ENCODE measurements around the gene KRTAP10-3. TPM values are rescaled to one million over a fixed set of nuclear protein-coding genes. Genes with fewer than 3 reads are reported as not detected.
"Not testable (repeated sequence)": the region's sequence is repeated elsewhere in the genome, so short reads cannot be mapped to it uniquely, and the experiment has no call there.

KRTAP10-3 gene
- total RNA-seq, 1 donor from 2014 or later = not detected

DNA sequence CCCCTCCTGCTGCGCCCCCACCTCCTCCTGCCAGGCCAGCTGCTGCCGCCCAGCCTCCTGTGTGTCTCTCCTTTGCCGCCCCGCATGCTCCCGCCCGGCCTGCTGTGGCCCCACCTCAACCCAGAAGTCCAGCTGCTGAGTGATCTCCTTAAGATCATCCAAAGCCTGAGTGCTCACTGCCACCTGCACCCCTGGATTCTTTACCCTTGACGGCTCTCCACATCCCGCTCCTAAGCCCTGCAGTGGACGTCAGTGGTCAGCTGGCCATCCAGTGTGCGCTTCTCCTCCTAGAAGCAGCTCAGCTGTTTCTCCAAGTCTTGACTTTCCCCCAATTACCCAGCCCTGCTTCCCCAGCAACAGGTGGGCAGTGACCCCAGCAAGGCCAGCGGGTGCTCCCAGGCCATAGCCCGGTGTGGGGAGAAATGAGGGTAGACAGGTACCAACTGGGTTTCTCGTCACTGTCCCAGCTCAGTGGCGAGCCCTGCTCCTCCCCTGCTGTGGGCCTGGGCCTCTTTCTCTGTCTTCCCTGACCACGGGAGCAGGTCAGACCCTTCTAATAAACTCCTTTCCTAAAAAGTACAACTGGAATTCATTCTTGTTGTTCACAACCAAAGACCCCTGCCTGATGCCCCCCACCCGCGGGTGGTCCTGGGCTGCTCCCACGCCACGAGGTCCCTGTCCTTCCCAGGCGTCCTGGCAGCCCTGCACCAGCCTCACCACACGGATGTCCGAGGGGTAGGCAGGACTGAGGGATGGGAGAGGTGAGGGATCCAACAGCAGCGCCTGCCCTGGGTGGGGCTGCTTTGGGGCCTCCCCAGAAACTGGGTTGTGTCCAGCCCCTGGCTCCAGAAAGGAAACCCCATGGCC is 43.2 kb upstream of the KRTAP10-3 start:
- no peaks in the 10 kb centered on the region for H3K36me3 ChIP-seq (ENCODE audit: control insufficient read depth, insufficient read depth, low read length)
- no peak for DNase-seq (ENCODE audit: low read depth)
- no peak for FAIRE-seq
- H3K4me3 ChIP-seq (ENCODE audit: low read depth, low read length) = no peak overlapping the region
- TF ChIP-seq, protein P1, sequence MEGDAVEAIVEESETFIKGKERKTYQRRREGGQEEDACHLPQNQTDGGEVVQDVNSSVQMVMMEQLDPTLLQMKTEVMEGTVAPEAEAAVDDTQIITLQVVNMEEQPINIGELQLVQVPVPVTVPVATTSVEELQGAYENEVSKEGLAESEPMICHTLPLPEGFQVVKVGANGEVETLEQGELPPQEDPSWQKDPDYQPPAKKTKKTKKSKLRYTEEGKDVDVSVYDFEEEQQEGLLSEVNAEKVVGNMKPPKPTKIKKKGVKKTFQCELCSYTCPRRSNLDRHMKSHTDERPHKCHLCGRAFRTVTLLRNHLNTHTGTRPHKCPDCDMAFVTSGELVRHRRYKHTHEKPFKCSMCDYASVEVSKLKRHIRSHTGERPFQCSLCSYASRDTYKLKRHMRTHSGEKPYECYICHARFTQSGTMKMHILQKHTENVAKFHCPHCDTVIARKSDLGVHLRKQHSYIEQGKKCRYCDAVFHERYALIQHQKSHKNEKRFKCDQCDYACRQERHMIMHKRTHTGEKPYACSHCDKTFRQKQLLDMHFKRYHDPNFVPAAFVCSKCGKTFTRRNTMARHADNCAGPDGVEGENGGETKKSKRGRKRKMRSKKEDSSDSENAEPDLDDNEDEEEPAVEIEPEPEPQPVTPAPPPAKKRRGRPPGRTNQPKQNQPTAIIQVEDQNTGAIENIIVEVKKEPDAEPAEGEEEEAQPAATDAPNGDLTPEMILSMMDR (IDR thresholded peaks at IDR 0.05; ENCODE audit: insufficient read depth, low read length, severe bottlenecking) = no peak
- no peaks in the 10 kb centered on the region for H3K27me3 ChIP-seq (ENCODE audit: control insufficient read depth, insufficient read depth, low read length)

DNA sequence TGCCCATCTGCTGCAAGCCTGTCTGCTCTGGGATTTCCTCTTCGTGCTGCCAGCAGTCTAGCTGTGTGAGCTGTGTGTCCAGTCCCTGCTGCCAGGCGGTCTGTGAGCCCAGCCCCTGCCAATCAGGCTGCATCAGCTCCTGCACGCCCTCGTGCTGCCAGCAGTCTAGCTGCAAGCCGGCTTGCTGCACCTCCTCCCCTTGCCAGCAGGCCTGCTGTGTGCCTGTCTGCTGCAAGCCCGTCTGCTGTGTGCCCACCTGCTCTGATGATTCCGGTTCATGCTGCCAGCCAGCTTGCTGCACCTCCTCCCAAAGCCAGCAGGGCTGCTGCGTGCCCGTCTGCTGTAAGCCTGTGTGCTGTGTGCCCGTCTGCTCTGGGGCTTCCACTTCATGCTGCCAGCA is 42.5 kb upstream of the KRTAP10-3 start:
- DNase-seq (ENCODE audit: low read depth); FAIRE-seq; H3K27me3 ChIP-seq (ENCODE audit: control insufficient read depth, insufficient read depth, low read length); H3K4me3 ChIP-seq (ENCODE audit: low read depth, low read length); H3K36me3 ChIP-seq (ENCODE audit: control insufficient read depth, insufficient read depth, low read length): not testable (repeated sequence)

DNA sequence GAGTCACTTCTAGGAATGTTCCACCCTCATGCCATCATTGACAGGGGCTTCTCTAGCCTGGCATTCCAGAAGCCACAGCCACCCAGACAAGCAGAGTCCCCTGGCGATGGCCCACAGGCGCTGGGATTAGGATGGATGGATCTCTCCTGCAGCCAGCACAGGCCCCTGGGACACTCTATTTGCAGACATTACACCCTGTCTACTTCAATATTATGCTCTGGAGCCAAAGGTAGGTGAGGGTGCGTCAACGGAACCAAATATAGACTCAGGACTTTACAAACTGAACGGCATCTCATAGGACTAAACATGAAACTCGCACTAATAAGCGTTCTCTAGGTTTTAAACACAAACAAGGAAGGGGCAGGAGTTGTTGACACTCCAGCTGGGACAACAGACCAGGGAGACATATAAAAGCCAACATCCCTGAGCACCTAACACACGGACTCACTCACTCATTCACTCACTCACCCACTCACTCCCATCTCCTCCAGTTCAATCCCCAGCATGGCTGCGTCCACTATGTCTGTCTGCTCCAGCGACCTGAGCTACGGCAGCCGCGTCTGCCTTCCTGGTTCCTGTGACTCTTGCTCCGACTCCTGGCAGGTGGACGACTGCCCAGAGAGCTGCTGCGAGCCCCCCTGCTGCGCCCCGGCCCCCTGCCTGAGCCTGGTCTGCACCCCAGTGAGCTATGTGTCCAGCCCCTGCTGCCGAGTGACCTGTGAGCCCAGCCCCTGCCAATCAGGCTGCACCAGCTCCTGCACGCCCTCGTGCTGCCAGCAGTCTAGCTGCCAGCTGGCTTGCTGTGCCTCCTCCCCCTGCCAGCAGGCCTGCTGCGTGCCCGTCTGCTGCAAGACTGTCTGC is 41.8 kb upstream of the KRTAP10-3 start, which contains the start of gene KRTAP10-7:
Gene KRTAP10-7, plus strand, starts transcription at position 480 of the 861 bp plus-strand sequence. Its CDS starts 25 bp downstream, at position 505.
- H3K36me3 ChIP-seq (ENCODE audit: control insufficient read depth, insufficient read depth, low read length); FAIRE-seq; H3K4me3 ChIP-seq (ENCODE audit: low read depth, low read length): not testable (repeated sequence)

DNA sequence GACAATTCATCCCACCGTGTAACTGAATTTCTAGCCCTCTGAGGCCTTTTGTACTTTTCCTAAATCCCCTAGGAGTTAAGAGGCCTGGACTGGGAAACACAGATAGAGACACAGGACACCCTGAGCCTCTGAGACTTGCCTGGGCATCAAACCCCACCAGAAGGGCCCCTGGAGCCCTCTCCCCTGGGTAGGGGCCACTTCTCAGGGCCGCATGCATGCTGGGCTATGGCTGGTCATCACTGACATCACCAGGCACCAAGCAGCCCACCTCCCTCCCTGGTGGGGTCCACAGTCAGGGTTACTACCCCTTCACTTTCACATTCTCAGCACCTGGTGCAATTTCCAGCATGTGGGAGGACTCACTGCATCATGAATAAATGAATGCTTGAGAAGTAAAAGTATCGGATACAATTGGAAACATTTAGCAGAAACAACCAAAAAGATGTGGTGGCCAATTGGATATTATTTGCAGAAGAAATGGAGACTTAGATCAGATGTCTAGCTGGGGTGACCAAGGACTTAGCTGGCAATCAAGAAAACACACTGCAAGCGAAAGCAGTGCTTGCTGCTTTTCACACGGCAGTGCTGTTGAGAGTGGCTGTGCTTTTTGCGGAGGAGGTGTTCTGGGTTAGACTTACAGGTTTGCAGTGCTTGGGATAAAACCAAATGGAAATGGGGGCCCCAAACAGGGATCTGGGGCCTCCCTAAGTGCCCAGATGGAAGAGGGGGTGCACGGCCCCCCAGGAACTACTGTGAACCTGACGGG is 40.9 kb upstream of the KRTAP10-3 start:
- H3K4me3 ChIP-seq (ENCODE audit: low read depth, low read length) = no peak overlapping the region
- no peaks in the 10 kb centered on the region for H3K36me3 ChIP-seq (ENCODE audit: control insufficient read depth, insufficient read depth, low read length)
- no peaks in the 10 kb centered on the region for H3K27me3 ChIP-seq (ENCODE audit: control insufficient read depth, insufficient read depth, low read length)
- TF ChIP-seq, protein P1 (IDR thresholded peaks at IDR 0.05; ENCODE audit: insufficient read depth, low read length, severe bottlenecking) = no peak
- no peak for DNase-seq (ENCODE audit: low read depth)
- no peak for FAIRE-seq

More for the DNA sequence above, 41.8 kb upstream of the KRTAP10-3 start, which contains the start of gene KRTAP10-7:
- not testable (repeated sequence) for DNase-seq (ENCODE audit: low read depth); H3K27me3 ChIP-seq (ENCODE audit: control insufficient read depth, insufficient read depth, low read length)

DNA sequence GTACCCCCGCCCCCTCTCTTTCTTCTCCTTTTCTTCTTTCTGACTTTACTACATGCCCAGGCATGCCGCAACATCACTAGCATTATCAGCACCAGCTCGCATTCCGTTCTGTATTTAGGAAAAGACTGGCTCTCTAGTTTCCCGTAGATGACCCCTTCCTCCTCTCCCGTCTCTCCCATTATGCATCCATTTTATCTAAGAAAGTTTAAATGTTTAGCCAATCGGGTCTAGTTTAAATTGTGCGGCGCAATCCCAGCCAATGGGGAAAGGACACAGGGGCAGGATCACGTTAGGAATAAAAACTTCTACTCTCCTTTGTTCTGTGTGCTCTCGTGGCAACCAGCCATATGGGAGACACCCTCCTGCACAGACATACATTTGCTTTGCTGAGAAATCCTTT is 39.5 kb upstream of the KRTAP10-3 start:
- Histone ChIP-seq H3K4me3 (ENCODE audit: low read depth, low read length) (no peak overlapping the region), H3K27me3 (ENCODE audit: control insufficient read depth, insufficient read depth, low read length) (no peaks in the 10 kb centered on the region), H3K36me3 (ENCODE audit: control insufficient read depth, insufficient read depth, low read length) (no peaks in the 10 kb centered on the region)
- TF ChIP-seq, protein P1 (IDR thresholded peaks at IDR 0.05; ENCODE audit: insufficient read depth, low read length, severe bottlenecking) = no peak
- no peak for DNase-seq (ENCODE audit: low read depth)
- FAIRE-seq = no peak

DNA sequence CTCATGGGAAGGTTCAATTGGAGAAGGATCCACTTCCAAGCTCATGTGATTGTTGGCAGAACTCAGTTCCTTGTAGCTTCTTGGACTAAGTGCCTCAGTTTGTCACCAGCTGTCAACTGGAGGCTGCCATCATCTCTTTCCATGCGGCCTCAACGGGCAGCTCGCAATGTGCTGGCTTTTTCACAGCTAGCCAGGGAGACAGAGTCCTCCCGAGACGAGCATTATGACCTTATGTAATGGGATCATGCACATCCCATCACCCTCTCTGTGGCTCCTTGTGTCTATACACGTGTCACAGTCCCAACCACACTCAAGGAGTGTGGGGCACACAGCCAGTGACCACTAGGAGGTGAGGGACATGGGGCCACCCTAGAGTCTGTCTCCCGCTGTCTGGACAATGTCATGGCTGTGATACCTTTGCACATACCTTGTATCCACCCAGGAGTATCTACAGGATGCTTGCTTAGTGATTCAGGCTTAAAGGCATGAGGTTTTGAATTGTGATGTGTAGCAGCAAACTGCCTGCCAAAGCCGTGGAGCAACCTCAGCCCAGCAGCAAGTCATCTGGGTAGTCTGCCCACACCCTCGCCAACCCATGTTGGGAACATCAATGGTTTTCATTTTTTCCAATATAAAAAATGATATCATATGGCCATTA is 37.6 kb upstream of the KRTAP10-3 start:
- DNase-seq (ENCODE audit: low read depth) = peak; percentile 25
- no peaks in the 10 kb centered on the region for H3K36me3 ChIP-seq (ENCODE audit: control insufficient read depth, insufficient read depth, low read length)

More for the DNA sequence above, 37.6 kb upstream of the KRTAP10-3 start:
- Histone ChIP-seq H3K27me3 (ENCODE audit: control insufficient read depth, insufficient read depth, low read length) (no peaks in the 10 kb centered on the region), H3K4me3 (ENCODE audit: low read depth, low read length) (no peak overlapping the region)
- no peak for FAIRE-seq
- TF ChIP-seq, protein P1 (IDR thresholded peaks at IDR 0.05; ENCODE audit: insufficient read depth, low read length, severe bottlenecking) = no peak
